Hindlimb muscle (tissue), 1 donor: ENCODE data around the gene NAA11. TPM values are rescaled to one million over a fixed set of nuclear protein-coding genes. Genes with fewer than 3 reads are reported as not detected.
"Not testable (repeated sequence)": the region's sequence is repeated elsewhere in the genome, so short reads cannot be mapped to it uniquely, and the experiment has no call there.

ENCODE experiments used
- DNase-seq: peaks from one replicate; pipeline ENCODE4 v3.0.0-alpha.2; 2013
- polyA plus RNA-seq: library from polyadenylated mRNA; unstranded; fragments of 120-200 nt; gene quantifications from one replicate; pipeline ENCODE4 v1.2.1, GENCODE V29; 2013; ENCODE audit not compliant: insufficient read length

NAA11 gene
- polyA plus RNA-seq, 1 donor: 0.86 TPM

- DNase-seq: no peak
Observed at GRCh38 chr4:79308137-79308536, 17.7 kb downstream of the NAA11 start.

- DNase-seq: no peak
Observed at GRCh38 chr4:79306795-79307194, 19.1 kb downstream of the NAA11 start.

GRCh38 chr4:79300280-79300679, 25.6 kb downstream of the NAA11 start:
- no peak for DNase-seq

- no peak for DNase-seq
Observed at GRCh38 chr4:79298484-79298883, 27.4 kb downstream of the NAA11 start.

- no peak for DNase-seq
Observed at GRCh38 chr4:79298027-79298426, 27.8 kb downstream of the NAA11 start.

- DNase-seq: no peak
Observed at GRCh38 chr4:79297479-79297878, 28.4 kb downstream of the NAA11 start.

- no peak for DNase-seq
Observed at GRCh38 chr4:79296768-79297428, 29.0 kb downstream of the NAA11 start.

- DNase-seq: no peak
Observed at GRCh38 chr4:79295086-79295485, 30.8 kb downstream of the NAA11 start.

- DNase-seq: no peak
Observed at GRCh38 chr4:79294064-79294463, 31.8 kb downstream of the NAA11 start.

GRCh38 chr4:79292008-79292407, 33.9 kb downstream of the NAA11 start:
- no peak for DNase-seq

GRCh38 chr4:79290376-79290775, 35.5 kb downstream of the NAA11 start:
- no peak for DNase-seq

- no peak for DNase-seq
Observed at GRCh38 chr4:79288185-79288584, 37.7 kb downstream of the NAA11 start.

- no peak for DNase-seq
Observed at GRCh38 chr4:79287718-79288117, 38.1 kb downstream of the NAA11 start.

GRCh38 chr4:79287076-79287475, 38.8 kb downstream of the NAA11 start:
- DNase-seq: no peak

GRCh38 chr4:79281566-79282359, 44.1 kb downstream of the NAA11 start:
- no peak for DNase-seq

- not testable (repeated sequence) for DNase-seq
Observed at GRCh38 chr4:79277467-79277866, 48.4 kb downstream of the NAA11 start.

- peak; percentile 32 for DNase-seq
Observed at GRCh38 chr4:79273915-79274314, 51.9 kb downstream of the NAA11 start.

GRCh38 chr4:79272761-79273160, 53.1 kb downstream of the NAA11 start:
- DNase-seq: no peak

GRCh38 chr4:79272126-79272525, 53.7 kb downstream of the NAA11 start:
- peak; percentile 11 for DNase-seq

GRCh38 chr4:79267671-79268070, 58.2 kb downstream of the NAA11 start:
- DNase-seq: no peak
